ENCODE results near the gene ZKSCAN7.

The ZKSCAN7 gene

DNA sequence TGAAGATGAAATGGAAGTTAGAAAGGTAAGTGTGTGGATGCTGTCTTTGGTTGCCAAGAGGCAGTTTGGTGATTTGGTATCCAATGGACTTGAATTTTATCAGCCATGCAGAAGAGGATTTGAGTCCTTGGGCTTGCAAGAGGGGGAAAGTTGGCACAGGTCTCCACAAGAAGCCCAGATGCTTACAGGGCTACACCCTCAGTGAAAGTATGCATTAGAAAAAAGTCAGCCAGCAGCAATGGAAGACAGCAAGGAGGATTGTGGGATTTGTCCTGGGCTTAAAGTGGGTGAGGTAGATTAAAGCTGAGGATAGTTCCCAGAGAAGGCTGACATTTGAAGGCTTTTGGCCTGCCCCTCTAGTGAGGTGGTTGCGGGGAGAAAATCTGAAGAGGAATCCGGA lies 46.8 kb downstream of the ZKSCAN7 start (continued):
- no peak for TF ChIP-seq HOXD13 (CRISPR knock-in tag; IDR thresholded peaks at IDR 0.05; ENCODE audit: borderline replicate concordance)
- TF ChIP-seq, protein P1, sequence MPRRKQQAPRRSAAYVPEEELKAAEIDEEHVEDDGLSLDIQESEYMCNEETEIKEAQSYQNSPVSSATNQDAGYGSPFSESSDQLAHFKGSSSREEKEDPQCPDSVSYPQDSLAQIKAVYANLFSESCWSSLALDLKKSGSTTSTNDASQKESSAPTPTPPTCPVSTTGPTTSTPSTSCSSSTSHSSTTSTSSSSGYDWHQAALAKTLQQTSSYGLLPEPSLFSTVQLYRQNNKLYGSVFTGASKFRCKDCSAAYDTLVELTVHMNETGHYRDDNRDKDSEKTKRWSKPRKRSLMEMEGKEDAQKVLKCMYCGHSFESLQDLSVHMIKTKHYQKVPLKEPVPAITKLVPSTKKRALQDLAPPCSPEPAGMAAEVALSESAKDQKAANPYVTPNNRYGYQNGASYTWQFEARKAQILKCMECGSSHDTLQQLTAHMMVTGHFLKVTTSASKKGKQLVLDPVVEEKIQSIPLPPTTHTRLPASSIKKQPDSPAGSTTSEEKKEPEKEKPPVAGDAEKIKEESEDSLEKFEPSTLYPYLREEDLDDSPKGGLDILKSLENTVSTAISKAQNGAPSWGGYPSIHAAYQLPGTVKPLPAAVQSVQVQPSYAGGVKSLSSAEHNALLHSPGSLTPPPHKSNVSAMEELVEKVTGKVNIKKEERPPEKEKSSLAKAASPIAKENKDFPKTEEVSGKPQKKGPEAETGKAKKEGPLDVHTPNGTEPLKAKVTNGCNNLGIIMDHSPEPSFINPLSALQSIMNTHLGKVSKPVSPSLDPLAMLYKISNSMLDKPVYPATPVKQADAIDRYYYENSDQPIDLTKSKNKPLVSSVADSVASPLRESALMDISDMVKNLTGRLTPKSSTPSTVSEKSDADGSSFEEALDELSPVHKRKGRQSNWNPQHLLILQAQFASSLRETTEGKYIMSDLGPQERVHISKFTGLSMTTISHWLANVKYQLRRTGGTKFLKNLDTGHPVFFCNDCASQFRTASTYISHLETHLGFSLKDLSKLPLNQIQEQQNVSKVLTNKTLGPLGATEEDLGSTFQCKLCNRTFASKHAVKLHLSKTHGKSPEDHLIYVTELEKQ (tag by site-specific recombination; IDR thresholded peaks at IDR 0.05; ENCODE audit: borderline replicate concordance), result no peak
- no peak for TF ChIP-seq ZNF155 (tag by site-specific recombination; IDR thresholded peaks at IDR 0.05)
- no peak for TF ChIP-seq ZIC2 (tag by site-specific recombination; IDR thresholded peaks at IDR 0.05)
- no peak for TF ChIP-seq ZNF184 (tag by site-specific recombination; IDR thresholded peaks at IDR 0.05)
- no peak for TF ChIP-seq ZBTB17 (tag by site-specific recombination; IDR thresholded peaks at IDR 0.05)
- no peak for TF ChIP-seq ZNF169 (tag by site-specific recombination; IDR thresholded peaks at IDR 0.05)
- TF ChIP-seq, protein P2, sequence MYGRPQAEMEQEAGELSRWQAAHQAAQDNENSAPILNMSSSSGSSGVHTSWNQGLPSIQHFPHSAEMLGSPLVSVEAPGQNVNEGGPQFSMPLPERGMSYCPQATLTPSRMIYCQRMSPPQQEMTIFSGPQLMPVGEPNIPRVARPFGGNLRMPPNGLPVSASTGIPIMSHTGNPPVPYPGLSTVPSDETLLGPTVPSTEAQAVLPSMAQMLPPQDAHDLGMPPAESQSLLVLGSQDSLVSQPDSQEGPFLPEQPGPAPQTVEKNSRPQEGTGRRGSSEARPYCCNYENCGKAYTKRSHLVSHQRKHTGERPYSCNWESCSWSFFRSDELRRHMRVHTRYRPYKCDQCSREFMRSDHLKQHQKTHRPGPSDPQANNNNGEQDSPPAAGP (tag by site-specific recombination; IDR thresholded peaks at IDR 0.05), result no peak
- no peak for TF ChIP-seq ZNF433 (tag by site-specific recombination; IDR thresholded peaks at IDR 0.05; ENCODE audit: low read depth)
- TF ChIP-seq ZNF473 (tag by site-specific recombination; IDR thresholded peaks at IDR 0.05), result no peak

DNA sequence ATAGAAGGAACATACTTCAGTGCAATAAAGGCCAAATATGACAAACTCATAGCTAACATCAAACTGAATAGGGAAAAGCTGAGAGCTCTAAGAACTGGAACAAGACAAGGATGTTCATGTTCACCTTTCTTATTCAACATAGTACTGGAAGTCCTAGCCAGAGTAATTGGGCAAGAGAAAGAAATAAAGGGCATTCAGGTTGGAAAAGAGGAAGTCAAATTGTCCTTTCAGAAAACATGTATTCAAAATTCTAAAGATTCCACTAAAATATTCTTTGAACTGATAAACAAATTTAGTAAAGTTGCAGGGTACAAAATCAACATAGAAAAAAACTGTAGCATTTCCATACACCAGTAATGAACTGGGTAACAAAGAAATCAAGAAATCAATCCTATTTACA lies 57.7 kb downstream of the ZKSCAN7 start:
- CTCF ChIA-PET, result interaction anchor here (0.6 kb wide), 1 partner anchor 1465 kb away, joined by 3 read pairs; no protein-coding TSS in a partner anchor
- Histone ChIP-seq H3K4me1 (ENCODE audit: control insufficient read depth, insufficient read depth, low read length) (no peaks in the 10 kb centered on the region), H3K27ac (ENCODE audit: extremely low read depth, low read depth, low read length) (no peak overlapping the region), H3K9me3 (ENCODE audit: control insufficient read depth, insufficient read depth, low read depth, low read length) (no peaks in the 10 kb centered on the region), H3K4me3 (ENCODE audit: low read depth, low read length) (no peak overlapping the region), H3K36me3 (ENCODE audit: control insufficient read depth in 2 of 2, insufficient read depth in 1 of 2, low read length in 2 of 2) (no peaks in the 10 kb centered on the region)
- no peak for TF ChIP-seq SP3 (tag by site-specific recombination; IDR thresholded peaks at IDR 0.05)
- TF ChIP-seq ZNF433 (tag by site-specific recombination; IDR thresholded peaks at IDR 0.05; ENCODE audit: low read depth), result no peak
- no peak for TF ChIP-seq ZNF544 (tag by site-specific recombination; IDR thresholded peaks at IDR 0.05)
- TF ChIP-seq ZFP37 (tag by site-specific recombination; IDR thresholded peaks at IDR 0.05), result no peak
- TF ChIP-seq ZNF2 (tag by site-specific recombination; IDR thresholded peaks at IDR 0.05), result no peak
- no peak for TF ChIP-seq ZNF530 (tag by site-specific recombination; IDR thresholded peaks at IDR 0.05; ENCODE audit: low read depth)
- TF ChIP-seq ZNF404 (tag by site-specific recombination; IDR thresholded peaks at IDR 0.05), result no peak
- POLR2A ChIA-PET, result no interaction called here

Data from HEK293 (cell line).